ENCODE data around the gene ARPC1B. TPM values are rescaled to one million over a fixed set of nuclear protein-coding genes. Genes with fewer than 3 reads are reported as not detected.
A peak's percentile ranks its signal among the peaks of the same experiment; 100 is the strongest.
"Not testable (repeated sequence)": the region's sequence is repeated elsewhere in the genome, so short reads cannot be mapped to it uniquely, and the experiment has no call there.

ARPC1B gene
- total RNA-seq, 1 donor from 2014 or later = 509 TPM

DNA sequence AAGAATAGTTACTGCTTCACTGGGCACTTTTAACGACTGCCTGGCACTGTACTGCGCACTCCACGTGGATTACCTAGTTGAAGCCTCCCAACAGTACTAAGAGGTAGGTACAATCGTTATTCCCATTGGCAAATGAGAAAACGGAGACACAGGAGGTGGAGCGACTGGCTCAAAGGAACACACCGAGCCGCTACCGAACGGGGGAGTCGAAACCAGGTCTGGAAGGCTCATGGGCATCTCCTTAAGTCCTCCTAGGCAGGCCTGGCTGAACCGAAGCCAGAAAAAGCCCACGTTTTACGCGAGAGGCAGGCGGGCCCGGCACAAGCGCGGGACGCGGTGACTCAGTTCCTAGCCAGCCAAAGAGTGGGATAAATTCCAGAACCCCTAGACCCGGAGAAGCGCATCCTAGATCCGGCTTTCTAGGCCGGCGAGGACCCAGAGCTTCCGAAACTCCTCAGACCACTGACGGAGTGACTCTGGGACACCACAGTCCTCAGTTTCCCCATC, 33.4 kb downstream of the ARPC1B start:
- H3K4me3 ChIP-seq (ENCODE audit: low read depth, low read length) = peak overlapping the region; percentile 95
- TF ChIP-seq, protein P1, sequence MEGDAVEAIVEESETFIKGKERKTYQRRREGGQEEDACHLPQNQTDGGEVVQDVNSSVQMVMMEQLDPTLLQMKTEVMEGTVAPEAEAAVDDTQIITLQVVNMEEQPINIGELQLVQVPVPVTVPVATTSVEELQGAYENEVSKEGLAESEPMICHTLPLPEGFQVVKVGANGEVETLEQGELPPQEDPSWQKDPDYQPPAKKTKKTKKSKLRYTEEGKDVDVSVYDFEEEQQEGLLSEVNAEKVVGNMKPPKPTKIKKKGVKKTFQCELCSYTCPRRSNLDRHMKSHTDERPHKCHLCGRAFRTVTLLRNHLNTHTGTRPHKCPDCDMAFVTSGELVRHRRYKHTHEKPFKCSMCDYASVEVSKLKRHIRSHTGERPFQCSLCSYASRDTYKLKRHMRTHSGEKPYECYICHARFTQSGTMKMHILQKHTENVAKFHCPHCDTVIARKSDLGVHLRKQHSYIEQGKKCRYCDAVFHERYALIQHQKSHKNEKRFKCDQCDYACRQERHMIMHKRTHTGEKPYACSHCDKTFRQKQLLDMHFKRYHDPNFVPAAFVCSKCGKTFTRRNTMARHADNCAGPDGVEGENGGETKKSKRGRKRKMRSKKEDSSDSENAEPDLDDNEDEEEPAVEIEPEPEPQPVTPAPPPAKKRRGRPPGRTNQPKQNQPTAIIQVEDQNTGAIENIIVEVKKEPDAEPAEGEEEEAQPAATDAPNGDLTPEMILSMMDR (conservative IDR thresholded peaks at IDR 0.05; ENCODE audit: low read depth, low read length) = no peak
- DNase-seq (ENCODE audit: low read depth) = peak; percentile 33

GRCh38 chr7:99408379-99409191, 34.1 kb downstream of the ARPC1B start, which contains the start of the genes BUD31 and PDAP1:
BUD31 (plus strand) TSS chr7:99408969; CDS start chr7:99411093, 2,124 bp downstream.
PDAP1 (minus strand) TSS chr7:99408597; CDS start chr7:99408548, 49 bp downstream.
- peak; percentile 72 for DNase-seq (ENCODE audit: low read depth)
- TF ChIP-seq, protein P1 (conservative IDR thresholded peaks at IDR 0.05; ENCODE audit: low read depth, low read length) = peak; percentile 7
- peak within 1 kb of the TSS; percentile 95 for H3K4me3 ChIP-seq (ENCODE audit: low read depth, low read length)

DNA sequence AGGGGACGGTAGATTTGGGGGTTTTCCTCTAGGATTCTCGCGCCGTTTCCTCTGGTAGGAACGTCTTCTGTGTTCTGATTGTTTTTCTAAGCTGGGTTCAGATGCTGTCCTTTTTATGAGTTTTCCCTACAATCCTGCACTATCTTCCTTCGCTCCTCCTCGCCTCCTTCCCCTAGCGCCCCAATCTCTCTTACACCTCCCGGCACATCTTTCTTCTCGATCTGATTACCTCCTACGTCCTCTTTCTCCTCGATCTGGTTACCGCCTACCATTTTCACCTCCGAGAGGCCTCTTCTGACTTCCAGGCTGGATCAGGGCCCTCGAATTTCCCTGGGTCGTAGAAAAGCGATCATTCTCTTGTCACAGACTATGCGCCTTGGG, 34.7 kb downstream of the ARPC1B start:
- DNase-seq (ENCODE audit: low read depth) = no peak
- TF ChIP-seq, protein P1 (conservative IDR thresholded peaks at IDR 0.05; ENCODE audit: low read depth, low read length) = no peak
- peak overlapping the region; percentile 95 for H3K4me3 ChIP-seq (ENCODE audit: low read depth, low read length)

DNA sequence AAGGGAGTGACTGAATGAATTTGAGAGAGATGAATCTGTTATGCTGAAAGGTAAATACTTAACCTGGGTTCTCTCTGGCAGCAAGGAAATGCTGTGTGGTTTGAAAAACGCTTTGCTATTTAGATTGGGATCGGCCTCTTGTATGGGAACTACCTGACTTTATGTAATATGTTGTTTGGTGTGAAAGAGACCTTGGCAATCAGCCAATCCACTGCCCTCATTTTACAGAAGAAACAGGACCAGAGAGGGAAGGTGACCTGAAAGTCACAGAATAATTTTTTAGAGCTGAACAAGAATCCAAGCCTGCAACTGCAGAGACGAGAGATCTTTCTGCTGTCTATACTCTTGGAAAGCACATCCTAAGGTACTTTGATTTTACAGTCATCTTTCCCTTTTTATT, 35.3 kb downstream of the ARPC1B start:
- DNase-seq (ENCODE audit: low read depth) = no peak
- TF ChIP-seq, protein P1 (conservative IDR thresholded peaks at IDR 0.05; ENCODE audit: low read depth, low read length) = no peak
- peak overlapping the region; percentile 95 for H3K4me3 ChIP-seq (ENCODE audit: low read depth, low read length)

DNA sequence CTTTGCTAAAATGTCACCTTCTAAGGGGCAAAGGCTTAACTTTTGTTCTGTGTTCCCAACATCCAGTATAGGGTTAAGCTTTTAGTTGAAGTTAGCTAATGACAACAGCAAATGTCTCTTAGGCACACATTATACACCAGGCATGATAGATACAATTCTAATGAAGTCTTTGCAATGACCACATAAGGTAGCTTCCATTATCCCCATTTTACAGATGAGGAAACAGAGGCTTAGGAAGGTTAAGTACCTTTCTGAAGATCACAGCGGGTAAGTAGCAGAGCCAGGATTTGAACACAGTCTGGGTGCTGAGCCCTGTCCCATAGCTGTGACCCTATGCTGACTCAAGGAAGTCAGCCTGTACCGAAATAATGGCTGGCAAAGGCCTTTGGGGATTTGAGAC, 36.1 kb downstream of the ARPC1B start:
- H3K4me3 ChIP-seq (ENCODE audit: low read depth, low read length) = no peak overlapping the region
- TF ChIP-seq, protein P1 (conservative IDR thresholded peaks at IDR 0.05; ENCODE audit: low read depth, low read length) = no peak
- DNase-seq (ENCODE audit: low read depth) = no peak

- not testable (repeated sequence) for DNase-seq (ENCODE audit: low read depth); H3K4me3 ChIP-seq (ENCODE audit: low read depth, low read length)
- TF ChIP-seq, protein P1 (conservative IDR thresholded peaks at IDR 0.05; ENCODE audit: low read depth, low read length) = peak; percentile 65
These were observed 41.1 kb downstream of the ARPC1B start for GRCh38 chr7:99415513-99416127.
